Gastroesophageal sphincter (tissue), 3 donors: ENCODE data around the gene KRT9.

Experiments
- CTCF ChIP-seq, 4 experiments: fragments of 200-600 bp in 2 of 4; fragments of 450-650 bp in 2 of 4; sonication (generic) in 1 of 4; IDR thresholded peaks; one replicate each; pipeline ENCODE4 v1.5.1; 2017 to 2019; ENCODE audit warnings: antibody characterized with exemption in 4 of 4, mild to moderate bottlenecking in 2 of 4, moderate library complexity in 2 of 4
- EP300 ChIP-seq: sonication (generic); formaldehyde crosslinking; IDR thresholded peaks from one replicate; pipeline ENCODE4 v1.6.1; 2017; ENCODE audit warnings: antibody characterized with exemption, mild to moderate bottlenecking
- POLR2A ChIP-seq, 2 donors: fragments of 450-650 bp; IDR thresholded peaks; one replicate each; pipeline ENCODE4 v1.6.1; 2017; ENCODE audit warnings: antibody characterized with exemption in 2 of 2, mild to moderate bottlenecking in 2 of 2, moderate library complexity in 1 of 2
- POLR2AphosphoS5 ChIP-seq: sonication (generic); formaldehyde crosslinking; IDR thresholded peaks from one replicate; pipeline ENCODE4 v1.6.1; 2017; ENCODE audit warnings: antibody characterized with exemption

DNA sequence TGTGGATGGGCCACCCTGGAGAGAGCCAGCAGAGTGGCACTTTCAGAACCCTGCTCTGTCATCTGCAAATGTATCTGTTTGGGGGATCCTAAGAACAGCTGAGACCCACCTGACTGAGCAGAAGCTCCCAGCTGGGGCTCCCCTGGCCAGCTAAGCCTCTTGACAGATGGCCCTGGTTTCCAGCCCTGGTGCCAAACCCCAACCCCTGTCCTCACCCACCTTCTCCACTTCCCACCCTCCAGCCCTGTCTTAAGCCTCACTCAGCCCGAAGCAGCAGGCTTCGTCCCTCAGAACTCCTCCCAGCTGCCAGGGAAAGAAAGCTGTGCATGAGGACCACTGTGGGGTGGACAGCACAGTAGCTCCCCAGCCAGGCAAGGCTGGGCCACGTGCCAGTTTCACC lies 3.5 kb upstream of the KRT9 start:
- no peak for TF ChIP-seq POLR2AphosphoS5
- no peak for TF ChIP-seq EP300
- no peak for TF ChIP-seq CTCF (IDR thresholded peaks at IDR 0.05)
- TF ChIP-seq POLR2A (IDR thresholded peaks at IDR 0.05): no peak
